HepG2 (cell line): Measurements from ENCODE around the gene WBP1. TPM values are rescaled to one million over a fixed set of nuclear protein-coding genes. Genes with fewer than 3 reads are reported as not detected.

Source experiments
- ATAC-seq: fragments of 200-7000 bp; cut with Tn5 transposase; 3 replicates; pipeline ENCODE4 v1.9.1; 2020; ENCODE audit warnings: mild to moderate bottlenecking, moderate library complexity
- BruUV-seq: library from RNA; stranded (reverse); fragments of 400-500 nt; replicated peaks from 2 replicates; lab custom pipeline; 2021; lab: Mats Ljungman, UMichigan
- CTCF ChIA-PET: fragments of 300-600 bp; formaldehyde crosslinking; extraction: SDS; loops from one replicate; lab custom pipeline; 2021; ENCODE audit warnings: low total read pairs, inconsistent platforms, low intra/inter-chr PET ratio; lab: Yijun Ruan, JAX
- POLR2A ChIA-PET: fragments of 350-600 bp; sonication (Branson Sonifier 250); formaldehyde crosslinking; loops from one replicate; lab custom pipeline; 2020; ENCODE audit warnings: antibody characterized with exemption, inconsistent platforms; lab: Yijun Ruan, JAX
- DNase-seq: peaks from one replicate; pipeline ENCODE4 v3.0.0-alpha.2; 2015; ENCODE audit warnings: low spot score
- FAIRE-seq: peaks from 3 replicates; lab custom pipeline; 2011; peaks lifted over from hg19 to GRCh38; lab: Jason Lieb, UNC
- H2AFZ ChIP-seq: one replicate; pipeline ENCODE4 v1.6.1; 2011; ENCODE audit warnings: low read length, inconsistent platforms
- H3K27ac ChIP-seq: fragments of 300-600 bp; 3 replicates; pipeline ENCODE4 v1.8.0; 2011; ENCODE audit warnings: mixed run types, mild to moderate bottlenecking, mixed read lengths, low read length, inconsistent platforms; ENCODE audit not compliant: insufficient read depth; ENCODE audit errors: extremely low read length
- H3K27me3 ChIP-seq, 2 experiments: fragments of 200-600 bp in 1 of 2; 2 replicates in 1 of 2; 3 replicates in 1 of 2; pipeline versions ENCODE4 v1.6.0 to v1.8.0; 2011; ENCODE audit warnings: low read length in 2 of 2, mild to moderate bottlenecking in 2 of 2, moderate library complexity in 2 of 2, inconsistent platforms in 1 of 2; ENCODE audit not compliant: insufficient read depth in 2 of 2, control insufficient read depth in 1 of 2
- H3K36me3 ChIP-seq, 2 experiments: fragments of 200-600 bp in 1 of 2; replicated peaks in 1 of 2; 2 replicates in 1 of 2; 3 replicates in 1 of 2; pipeline versions ENCODE4 v1.5.1 to v1.8.0; 2011; ENCODE audit warnings: low read length in 2 of 2, inconsistent platforms in 1 of 2; ENCODE audit not compliant: insufficient read depth in 2 of 2, control insufficient read depth in 1 of 2
- H3K4me1 ChIP-seq: 2 replicates; pipeline ENCODE4 v1.5.1; 2012; ENCODE audit warnings: low read length, inconsistent platforms; ENCODE audit not compliant: insufficient read depth
- H3K4me2 ChIP-seq: 2 replicates; pipeline ENCODE4 v1.6.0; 2011; ENCODE audit warnings: low read depth, low read length, inconsistent platforms
- H3K4me3 ChIP-seq, 3 experiments: fragments of 200-600 bp in 1 of 3; sonication (generic), shearing (Covaris generic) in 1 of 3; replicated peaks in 1 of 3; 2 replicates each; pipeline ENCODE4 v1.5.1; 2011 to 2016; ENCODE audit warnings: low read length in 3 of 3, inconsistent platforms in 2 of 3, low read depth in 2 of 3, mild to moderate bottlenecking in 2 of 3, control low read depth in 1 of 3, mixed read lengths in 1 of 3; ENCODE audit not compliant: insufficient read depth in 1 of 3
- H3K79me2 ChIP-seq: one replicate; pipeline ENCODE4 v1.6.1; 2011; ENCODE audit warnings: low read length, inconsistent platforms; ENCODE audit not compliant: insufficient read depth
- H3K9ac ChIP-seq: 2 replicates; pipeline ENCODE4 v1.6.0; 2011; ENCODE audit warnings: mild to moderate bottlenecking, low read depth, low read length, inconsistent platforms; ENCODE audit not compliant: insufficient read depth
- H3K9me3 ChIP-seq: 2 replicates; pipeline ENCODE4 v1.5.1; 2012; ENCODE audit warnings: mild to moderate bottlenecking, low read length
- H4K20me1 ChIP-seq: 2 replicates; pipeline ENCODE4 v1.6.0; 2011; ENCODE audit warnings: inconsistent platforms, mild to moderate bottlenecking, low read length, moderate library complexity; ENCODE audit not compliant: insufficient read depth
- EED ChIP-seq: sonication (generic); formaldehyde crosslinking; IDR thresholded peaks from 2 replicates; pipeline ENCODE4 v1.5.0; 2020; ENCODE audit warnings: mild to moderate bottlenecking, missing genetic modification reagents
- EHMT2 ChIP-seq: fragments of 200-600 bp; sonication (generic); IDR thresholded peaks from 2 replicates; pipeline ENCODE4 v1.7.0; 2017; ENCODE audit warnings: antibody characterized with exemption, low read depth, low read length, borderline replicate concordance
- FOXK1 ChIP-seq: sonication (generic); formaldehyde crosslinking; IDR thresholded peaks from 2 replicates; pipeline ENCODE4 v1.4.0; 2020; ENCODE audit warnings: low read depth, missing genetic modification reagents, borderline replicate concordance
- NCOA1 ChIP-seq: sonication (generic); formaldehyde crosslinking; IDR thresholded peaks from 2 replicates; pipeline ENCODE4 v1.9.0; 2021; ENCODE audit warnings: missing genetic modification reagents
- NCOR1 ChIP-seq: fragments of 200-600 bp; sonication (generic); IDR thresholded peaks from 2 replicates; pipeline ENCODE4 v1.7.0; 2017; ENCODE audit warnings: antibody characterized with exemption, low read length, borderline replicate concordance
- NR2F6 ChIP-seq, 2 experiments: IDR thresholded peaks; 2 replicates each; pipeline ENCODE4 v1.6.1; 2016; ENCODE audit warnings: antibody characterized with exemption in 1 of 2, mild to moderate bottlenecking in 1 of 2
- RFXAP ChIP-seq: sonication (generic); formaldehyde crosslinking; IDR thresholded peaks from 2 replicates; pipeline ENCODE4 v1.4.0; 2020; ENCODE audit warnings: missing genetic modification reagents, borderline replicate concordance
- SMARCC2 ChIP-seq: fragments of 450-650 bp; IDR thresholded peaks from 2 replicates; pipeline ENCODE4 v1.6.1; 2017; ENCODE audit warnings: antibody characterized with exemption, mild to moderate bottlenecking
- SNAI1 ChIP-seq: sonication (generic); formaldehyde crosslinking; IDR thresholded peaks from 2 replicates; pipeline ENCODE4 v1.5.0; 2020; ENCODE audit warnings: mild to moderate bottlenecking, missing genetic modification reagents, borderline replicate concordance
- TCF7 ChIP-seq: sonication (generic); IDR thresholded peaks from 2 replicates; pipeline ENCODE4 v1.6.1; 2016; ENCODE audit warnings: antibody characterized with exemption, low read depth
- U2AF2 ChIP-seq: fragments of 200-400 bp; formaldehyde crosslinking; IDR thresholded peaks from 2 replicates; pipeline ENCODE4 v1.6.1; 2017; ENCODE audit warnings: low read depth, mild to moderate bottlenecking, low read length
- ZBTB26 ChIP-seq: IDR thresholded peaks from 2 replicates; pipeline ENCODE4 v1.6.1; 2016; ENCODE audit warnings: missing compliant biosample characterization, missing genetic modification reagents, borderline replicate concordance
- ZNF12 ChIP-seq: sonication (generic); formaldehyde crosslinking; IDR thresholded peaks from 2 replicates; pipeline ENCODE4 v1.5.0; 2020; ENCODE audit warnings: missing genetic modification reagents
- ZNF121 ChIP-seq: sonication (generic); formaldehyde crosslinking; IDR thresholded peaks from 2 replicates; pipeline ENCODE4 v1.5.0; 2020; ENCODE audit warnings: mild to moderate bottlenecking, missing genetic modification reagents
- ZNF281 ChIP-seq: sonication (generic); formaldehyde crosslinking; IDR thresholded peaks from 2 replicates; pipeline ENCODE4 v1.4.0; 2020; ENCODE audit warnings: missing genetic modification reagents, borderline replicate concordance
- ZNF34 ChIP-seq: sonication (generic); formaldehyde crosslinking; IDR thresholded peaks from 2 replicates; pipeline ENCODE4 v1.4.0; 2020; ENCODE audit warnings: mild to moderate bottlenecking, missing genetic modification reagents, borderline replicate concordance
- ZNF556 ChIP-seq: sonication (generic); formaldehyde crosslinking; IDR thresholded peaks from 2 replicates; pipeline ENCODE4 v1.4.0; 2020; ENCODE audit warnings: mild to moderate bottlenecking, missing genetic modification reagents, borderline replicate concordance
- ZNF562 ChIP-seq: sonication (generic); formaldehyde crosslinking; IDR thresholded peaks from 2 replicates; pipeline ENCODE4 v1.8.0; 2022; ENCODE audit warnings: missing genetic modification reagents, borderline replicate concordance
- WGBS: methylation state at CpG from one replicate; pipeline ENCODE4 v1.1.6; 2017; ENCODE audit warnings: low lambda C conversion rate; 5-methylcytosine and 5-hydroxymethylcytosine counted together
- in situ Hi-C: cut with HindIII; loops from 2 replicates; pipeline ENCODE4 v1.10.0; 2017; ENCODE audit warnings: low pct_unique_long_range_greater_than_20kb; ENCODE audit not compliant: extremely low pct_ligation_motif_present
- intact Hi-C: fragments of 100-400 bp; cut with micrococcal nuclease; formaldehyde crosslinking; loops from one replicate; pipeline ENCODE4 v1.10.0; 2022; ENCODE audit not compliant: unreplicated experiment
- polyA plus RNA-seq, 8 experiments: library from polyadenylated mRNA; depleted of rRNA in 3 of 8; stranded (reverse) in 7 of 8; unstranded in 1 of 8; fragments of >200 nt; fragmentation: Illumina TruSeq in 4 of 8; extraction: Trizol in 4 of 8; gene quantifications; 2 replicates each; pipeline versions ENCODE4 v1.2.1 to v1.2.3, GENCODE V29; 2011 to 2016; ENCODE audit warnings: low read depth in 4 of 8, missing spikeins in 1 of 8, mixed read lengths in 1 of 8; ENCODE audit not compliant: insufficient read depth in 1 of 8
- total RNA-seq, 5 experiments: library from RNA; depleted of rRNA; stranded (reverse); fragments of >200 nt; fragmentation: Illumina TruSeq; extraction: Trizol; gene quantifications; 2 replicates each; pipeline ENCODE4 v1.2.3, GENCODE V29; 2016; ENCODE audit warnings: low read depth in 1 of 5

The WBP1 gene
- total and polyA plus RNA-seq, 2 of the 13 experiments (the other 11 are each of a cell fraction or from before 2014, with no cell fraction given), result 38.8 to 85.7 TPM

DNA sequence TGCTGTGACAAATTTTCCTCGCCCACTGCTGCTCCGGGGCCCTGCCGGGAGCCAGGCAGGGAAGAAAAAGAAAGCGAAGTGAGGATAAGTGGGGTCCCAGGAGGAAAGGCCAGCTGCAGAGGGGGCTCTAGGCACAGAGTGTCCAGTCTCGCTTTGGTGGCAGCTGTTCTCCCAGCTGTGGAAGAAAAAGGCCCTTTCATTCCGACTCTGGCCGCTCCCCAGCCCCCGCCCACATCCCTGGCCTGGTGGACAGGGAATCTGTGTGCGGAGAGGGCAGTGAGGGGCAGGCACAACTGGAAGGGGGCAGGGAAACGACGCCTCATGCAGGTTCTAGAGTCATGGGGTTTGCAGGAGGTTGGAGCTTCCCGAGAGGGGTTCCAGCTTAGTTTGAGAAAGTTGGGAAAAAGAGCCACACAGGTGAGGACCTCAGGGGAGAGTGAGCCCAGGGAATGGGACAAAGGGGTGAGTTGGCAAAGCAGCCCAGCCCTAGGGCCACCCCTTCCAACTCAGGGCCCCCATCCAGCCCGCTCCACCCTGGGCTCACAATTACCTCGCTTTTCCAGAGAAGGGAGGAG lies 18.3 kb upstream of the WBP1 start:
- 13% methylated on average over 14 of the region's 14 CpGs for WGBS
- ChIA-PET POLR2A (interaction anchor here (0.5 to 11.6 kb wide), 21 partner anchors 9 to 1405 kb away, joined by 3 to 342 read pairs (median 7); partner anchors contain the start of genes AUP1, C2orf81, CCDC142 and DQX1), CTCF (interaction anchor here (0.6 kb wide), 1 partner anchor 19 kb away, joined by 3 read pairs; the partner anchor contains the start of genes C2orf81 and WDR54)
- Histone ChIP-seq H3K4me3 (peak overlapping the region; percentile 76 to 94 (median 93)), H4K20me1 (peaks cover 49% of the 10 kb centered on the region), H3K4me1 (peaks cover 66% of the 10 kb centered on the region), H2AFZ (no peak overlapping the region), H3K27me3 (no peaks in the 10 kb centered on the region; a peak in 1 of 5 replicates), H3K27ac (peak overlapping the region; percentile 91), H3K36me3 (peaks cover 23 to 46% of the 10 kb centered on the region in 2 experiments), H3K79me2 (peaks cover 70% of the 10 kb centered on the region), H3K9me3 (no peaks in the 10 kb centered on the region), H3K9ac (peak overlapping the region; percentile 91), H3K4me2 (peak overlapping the region; percentile 95)
- FAIRE-seq (no peak), DNase-seq (peak; percentile 60), ATAC-seq (peak; percentile 10)
- BruUV-seq, result no TSS peak
- in situ Hi-C loops, result no loop called here
- intact Hi-C loops, result loop anchor here (1.0 to 2.0 kb wide), 5 partner anchors 10 to 61 kb away; partner anchors contain the start of gene WBP1
- no peak for TF ChIP-seq ZNF34 (CRISPR knock-in tag)
- 0 out of 2 replicates have a peak, but pooled peaks have one; percentile 26 for TF ChIP-seq ZNF12
- 0 out of 2 replicates have a peak, but pooled peaks have one; percentile 51 for TF ChIP-seq NCOA1 (CRISPR knock-in tag)
- peak; percentile 14; the same call in 1 of the 2 replicates for TF ChIP-seq NCOR1
- 0 out of 2 replicates have a peak, but pooled peaks have one; percentile 20 for TF ChIP-seq NR2F6 (IDR thresholded peaks at IDR 0.05)
- TF ChIP-seq NR2F6 (CRISPR knock-in tag; IDR thresholded peaks at IDR 0.05), result no peak
- TF ChIP-seq ZNF281 (CRISPR knock-in tag), result peak; percentile 73
- TF ChIP-seq ZNF556 (CRISPR knock-in tag), result no peak
- 0 out of 2 replicates have a peak, but pooled peaks have one; percentile 55 for TF ChIP-seq EED (CRISPR knock-in tag)
- TF ChIP-seq ZBTB26 (CRISPR knock-in tag), result 0 out of 2 replicates have a peak, but pooled peaks have one; percentile 26
- no peak for TF ChIP-seq EHMT2
- no peak for TF ChIP-seq SMARCC2
- TF ChIP-seq SNAI1 (CRISPR knock-in tag), result 0 out of 2 replicates have a peak, but pooled peaks have one; percentile 4
- 0 out of 2 replicates have a peak, but pooled peaks have one; percentile 18 for TF ChIP-seq RFXAP (CRISPR knock-in tag)
- TF ChIP-seq ZNF562 (CRISPR knock-in tag), result no peak
- TF ChIP-seq FOXK1 (CRISPR knock-in tag), result no peak
- peak; percentile 87; the same call in 1 of the 2 replicates for TF ChIP-seq U2AF2
- peak; percentile 39; the same call in 1 of the 2 replicates for TF ChIP-seq ZNF121 (CRISPR knock-in tag)
- 0 out of 2 replicates have a peak, but pooled peaks have one; percentile 26 for TF ChIP-seq TCF7
